T-cell (primary cell): ENCODE measurements around the gene MIXL1. TPM values are rescaled to one million over a fixed set of nuclear protein-coding genes. Genes with fewer than 3 reads are reported as not detected.

Source experiments
- total RNA-seq, 35 experiments: library from RNA in 6 of 35; stranded (reverse) in 6 of 35; fragments of 120-200 nt in 1 of 35; gene quantifications; one replicate each; pipeline versions ENCODE4 v1.2.1 to v1.2.4 and lab custom pipeline; 2013 to 2026

The MIXL1 gene
- total RNA-seq, 5 donors from 2014 or later (not counting 1 experiment from before 2014, with no cell fraction given) = 0.63 TPM; not detected in 4

Other genes starting within 250 kb of the MIXL1 start
- gene SDE2, start 224.3 kb upstream of the MIXL1 start, total RNA-seq = 10 to 100 TPM; 19.6 to 36.1 (median 21.8) TPM
- gene H3-3A, start 160.9 kb upstream of the MIXL1 start, total RNA-seq = 100 to 1,000 TPM; 340 to 391 (median 366) TPM
- gene ACBD3, start 36.9 kb upstream of the MIXL1 start, total RNA-seq = 10 to 100 TPM; 21.7 to 26.2 (median 22.5) TPM
- 1 to 10 TPM; 1.6 to 7.3 (median 5.3) TPM for gene LIN9, start 85.5 kb downstream of the MIXL1 start, total RNA-seq
- gene PARP1, start 184.4 kb downstream of the MIXL1 start, total RNA-seq = 100 to 1,000 TPM in 3 of 5 donors, 10 to 100 TPM in 2; 79.1 to 133 (median 105) TPM